Right lobe of liver (tissue), 6 donors: Measurements from ENCODE around the gene SDK1. TPM values are rescaled to one million over a fixed set of nuclear protein-coding genes. Genes with fewer than 3 reads are reported as not detected.
"Not testable (repeated sequence)": the region's sequence is repeated elsewhere in the genome, so short reads cannot be mapped to it uniquely, and the experiment has no call there.

Experiments
- ATAC-seq, 4 donors: fragments of 200-7000 bp; cut with Tn5 transposase; one replicate each; pipeline ENCODE4 v1.9.1; 2020; ENCODE audit warnings: mild to moderate bottlenecking in 4 of 4, moderate library complexity in 4 of 4
- DNase-seq, 3 donors: peaks; one replicate each; pipeline ENCODE4 v3.0.0-alpha.2; 2020
- H3K27ac ChIP-seq, 3 donors: fragments of 200-600 bp; one replicate each; pipeline ENCODE4 v1.8.0; 2022
- H3K27me3 ChIP-seq, 2 donors: fragments of 200-600 bp; one replicate each; pipeline ENCODE4 v1.8.0; 2022
- H3K36me3 ChIP-seq, 4 donors: fragments of 200-600 bp; sonication (generic) in 1 of 4; one replicate each; pipeline versions ENCODE4 v1.5.1 to v1.8.0; 2017 to 2022; ENCODE audit warnings: control low read depth in 1 of 4
- H3K4me1 ChIP-seq, 4 donors: fragments of 200-600 bp; sonication (generic) in 1 of 4; one replicate each; pipeline versions ENCODE4 v1.5.1 to v1.8.0; 2017 to 2022; ENCODE audit warnings: control low read depth in 1 of 4
- H3K4me3 ChIP-seq, 3 donors: fragments of 200-600 bp; one replicate each; pipeline ENCODE4 v1.8.0; 2022
- H3K9me3 ChIP-seq, 4 donors: fragments of 200-600 bp; sonication (generic) in 1 of 4; one replicate each; pipeline versions ENCODE4 v1.5.1 to v1.8.0; 2017 to 2022; ENCODE audit warnings: control low read depth in 1 of 4
- POLR2A ChIP-seq: fragments of 450-650 bp; IDR thresholded peaks from one replicate; pipeline ENCODE4 v1.6.1; 2017; ENCODE audit warnings: antibody characterized with exemption, mild to moderate bottlenecking
- WGBS: methylation state at CpG from one replicate; pipeline ENCODE4 v1.1.6; 2018; ENCODE audit warnings: low coverage, low lambda C conversion rate; ENCODE audit not compliant: insufficient coverage; ENCODE audit errors: missing lambda C conversion rate; 5-methylcytosine and 5-hydroxymethylcytosine counted together
- intact Hi-C, 2 donors: fragments of 100-400 bp; cut with DNase I; formaldehyde crosslinking; loops; one replicate each; pipeline versions ENCODE4 v1.11.2 to v1.14.1; 2022
- total RNA-seq, 6 experiments: library from RNA; depleted of rRNA in 2 of 6; stranded (reverse); fragments of >200 nt in 2 of 6; fragmentation: NEBNext Ultra II Directional in 3 of 6; extraction: Animal tissue kit (Norgen Biotek cat#: 25700) in 3 of 6; gene quantifications; one replicate each; pipeline versions ENCODE4 v1.1.0 to v1.2.4, GENCODE V29; 2016 to 2023
- TF ChIP-seq, protein P1 (sequence below), 4 donors: fragments of 200-600 bp in 3 of 4; fragments of 450-650 bp in 1 of 4; IDR thresholded peaks; one replicate each; pipeline versions ENCODE4 v1.5.1 to v1.8.0; 2016 to 2022; ENCODE audit warnings: antibody characterized with exemption in 4 of 4, mild to moderate bottlenecking in 2 of 4
- donor health status: DM: no; HTN: yes; CAD: no.
- donor health status: DM: no; HTN: no; CAD: no.
- donor health status: DM: no; HTN: no; CAD: no.
- donor health status: DM: no; HTN: yes; CAD: no.
- donor health status: DM: no; HTN: yes; CAD: no.

The SDK1 gene
- total RNA-seq, 6 experiments from 2014 or later, result 0.07 to 1.4 (median 0.65) TPM

GRCh38 chr7:3705258-3705657, 404.2 kb downstream of the SDK1 start:
- H3K27ac ChIP-seq, result no peak overlapping the region
- WGBS, result 88% methylated on average over 1 of the region's 1 CpG
- intact Hi-C loops, result no loop called here
- no peaks in the 10 kb centered on the region for H3K9me3 ChIP-seq
- DNase-seq, result no peak
- H3K27me3 ChIP-seq, result no peaks in the 10 kb centered on the region
- H3K4me1 ChIP-seq, result no peaks in the 10 kb centered on the region
- no peak for ATAC-seq
- TF ChIP-seq POLR2A, result no peak
- TF ChIP-seq, protein P1, sequence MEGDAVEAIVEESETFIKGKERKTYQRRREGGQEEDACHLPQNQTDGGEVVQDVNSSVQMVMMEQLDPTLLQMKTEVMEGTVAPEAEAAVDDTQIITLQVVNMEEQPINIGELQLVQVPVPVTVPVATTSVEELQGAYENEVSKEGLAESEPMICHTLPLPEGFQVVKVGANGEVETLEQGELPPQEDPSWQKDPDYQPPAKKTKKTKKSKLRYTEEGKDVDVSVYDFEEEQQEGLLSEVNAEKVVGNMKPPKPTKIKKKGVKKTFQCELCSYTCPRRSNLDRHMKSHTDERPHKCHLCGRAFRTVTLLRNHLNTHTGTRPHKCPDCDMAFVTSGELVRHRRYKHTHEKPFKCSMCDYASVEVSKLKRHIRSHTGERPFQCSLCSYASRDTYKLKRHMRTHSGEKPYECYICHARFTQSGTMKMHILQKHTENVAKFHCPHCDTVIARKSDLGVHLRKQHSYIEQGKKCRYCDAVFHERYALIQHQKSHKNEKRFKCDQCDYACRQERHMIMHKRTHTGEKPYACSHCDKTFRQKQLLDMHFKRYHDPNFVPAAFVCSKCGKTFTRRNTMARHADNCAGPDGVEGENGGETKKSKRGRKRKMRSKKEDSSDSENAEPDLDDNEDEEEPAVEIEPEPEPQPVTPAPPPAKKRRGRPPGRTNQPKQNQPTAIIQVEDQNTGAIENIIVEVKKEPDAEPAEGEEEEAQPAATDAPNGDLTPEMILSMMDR (IDR thresholded peaks at IDR 0.05), result no peak
- H3K4me3 ChIP-seq, result no peak overlapping the region
- H3K36me3 ChIP-seq, result no peaks in the 10 kb centered on the region

- H3K36me3 ChIP-seq, intact Hi-C loops, H3K4me1 ChIP-seq, H3K27me3 ChIP-seq, H3K9me3 ChIP-seq, DNase-seq, ATAC-seq, H3K4me3 ChIP-seq, H3K27ac ChIP-seq: not testable (repeated sequence)
- WGBS, result no CpG with 5 or more reads among the region's 2 CpGs
These were observed 405.0 kb downstream of the SDK1 start for GRCh38 chr7:3706091-3706490.

DNA sequence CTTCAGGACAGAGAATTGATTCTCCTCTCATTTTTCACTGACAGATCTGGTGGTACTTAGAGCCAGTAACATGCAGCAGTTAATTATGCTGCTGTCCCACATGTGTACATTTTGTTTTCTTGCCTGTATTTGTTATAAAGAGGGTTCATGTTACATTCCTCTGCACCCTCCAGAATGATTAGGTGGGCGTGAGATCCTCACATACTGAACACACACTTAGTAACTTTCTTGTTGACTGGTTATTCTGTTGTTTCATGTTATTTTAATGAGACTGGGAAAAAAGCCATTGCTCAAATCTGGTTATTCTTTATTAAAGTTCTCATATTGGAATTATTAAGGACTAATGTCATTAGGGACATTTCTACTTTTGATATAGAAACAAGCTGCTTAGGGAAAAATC, 409.1 kb downstream of the SDK1 start:
- ATAC-seq (no peak), DNase-seq (no peak)
- H3K9me3 ChIP-seq, result no peaks in the 10 kb centered on the region
- H3K27ac ChIP-seq, result no peak overlapping the region
- WGBS, result 56% methylated on average over 1 of the region's 1 CpG
- H3K36me3 ChIP-seq, result no peaks in the 10 kb centered on the region
- TF ChIP-seq, protein P1 (IDR thresholded peaks at IDR 0.05), result no peak
- no peak for TF ChIP-seq POLR2A
- no peaks in the 10 kb centered on the region for H3K27me3 ChIP-seq
- intact Hi-C loops, result no loop called here
- H3K4me3 ChIP-seq, result no peak overlapping the region
- no peaks in the 10 kb centered on the region for H3K4me1 ChIP-seq

GRCh38 chr7:3710531-3710930, 409.5 kb downstream of the SDK1 start:
- H3K27me3 ChIP-seq, result no peaks in the 10 kb centered on the region
- no peaks in the 10 kb centered on the region for H3K36me3 ChIP-seq
- H3K4me3 ChIP-seq, result no peak overlapping the region
- H3K27ac ChIP-seq, result no peak overlapping the region
- H3K9me3 ChIP-seq, result no peaks in the 10 kb centered on the region
- DNase-seq, result no peak
- WGBS, result 29% methylated on average over 5 of the region's 5 CpGs
- no peaks in the 10 kb centered on the region for H3K4me1 ChIP-seq
- ATAC-seq, result no peak
- intact Hi-C loops, result no loop called here
- TF ChIP-seq POLR2A, result no peak
- TF ChIP-seq, protein P1 (IDR thresholded peaks at IDR 0.05), result no peak

DNA sequence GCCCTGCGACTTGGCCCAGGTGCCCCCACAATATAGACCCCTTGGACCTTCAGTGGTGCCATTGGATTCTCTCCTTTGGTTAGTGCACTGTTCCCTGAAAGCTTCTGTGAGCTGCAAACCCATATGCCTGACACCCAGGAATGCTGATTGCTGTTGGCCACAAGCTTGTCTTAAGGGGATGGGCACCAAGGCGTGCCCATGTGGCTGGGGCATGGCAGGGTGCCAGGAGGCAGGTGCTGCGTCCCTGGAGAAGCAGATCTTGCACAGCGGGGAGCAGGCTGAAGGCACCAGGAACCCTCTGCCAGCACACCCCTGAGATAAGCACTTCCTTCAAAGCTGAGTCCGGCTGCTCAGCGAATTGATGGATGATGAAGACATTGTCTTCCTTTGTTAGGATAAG, 411.8 kb downstream of the SDK1 start:
- H3K27me3 ChIP-seq, result no peaks in the 10 kb centered on the region
- H3K4me1 ChIP-seq, result no peaks in the 10 kb centered on the region
- H3K36me3 ChIP-seq, result no peaks in the 10 kb centered on the region
- DNase-seq, result no peak
- no peaks in the 10 kb centered on the region for H3K9me3 ChIP-seq
- no peak overlapping the region for H3K4me3 ChIP-seq
- no peak overlapping the region for H3K27ac ChIP-seq
- no peak for ATAC-seq
- 48% methylated on average over 3 of the region's 6 CpGs for WGBS
- TF ChIP-seq, protein P1 (IDR thresholded peaks at IDR 0.05), result no peak
- TF ChIP-seq POLR2A, result no peak
- intact Hi-C loops, result no loop called here
